GM19023 (cell line): ENCODE results near the gene NAIP.
A peak's percentile ranks its signal among the peaks of the same experiment; 100 is the strongest.
"Not testable (repeated sequence)": the region's sequence is repeated elsewhere in the genome, so short reads cannot be mapped to it uniquely, and the experiment has no call there.

Source experiments
- ATAC-seq: cut with Tn5 transposase; IDR thresholded peaks from one replicate; pipeline ENCODE4 v1.9.1; 2021; ENCODE audit warnings: mild to moderate bottlenecking, moderate library complexity; ENCODE audit not compliant: unreplicated experiment

NAIP gene

GRCh38 chr5:71025289-71025953 is at the start of gene NAIP:
TSS of gene NAIP (minus strand) at chr5:71025339. CDS start at chr5:71012915, 12,424 bp downstream.
- not testable (repeated sequence) for ATAC-seq

- ATAC-seq, result peak; percentile 98
Measured at GRCh38 chr5:71067262-71067928, 42.3 kb upstream of the NAIP start, which contains the start of gene GTF2H2. TSS of gene GTF2H2 (minus strand) at chr5:71067676. CDS start at chr5:71062763, 4,913 bp downstream.

- ATAC-seq, result not testable (repeated sequence)
Measured at GRCh38 chr5:71061322-71061721, 36.2 kb upstream of the NAIP start.

- ATAC-seq, result not testable (repeated sequence)
Measured at GRCh38 chr5:71059426-71059825, 34.3 kb upstream of the NAIP start.

- not testable (repeated sequence) for ATAC-seq
Measured at GRCh38 chr5:71044808-71045207, 19.7 kb upstream of the NAIP start.

- ATAC-seq, result not testable (repeated sequence)
Measured at GRCh38 chr5:71044128-71044527, 19.0 kb upstream of the NAIP start.

GRCh38 chr5:71031046-71031776 is 6.1 kb upstream of the NAIP start:
- ATAC-seq, result not testable (repeated sequence)

- ATAC-seq, result not testable (repeated sequence)
Measured at GRCh38 chr5:71020643-71021042, 4.5 kb downstream of the NAIP start.

- not testable (repeated sequence) for ATAC-seq
Measured at GRCh38 chr5:71018376-71019005, 6.6 kb downstream of the NAIP start.

- no peak for ATAC-seq
Measured at GRCh38 chr5:71014176-71014575, 11.0 kb downstream of the NAIP start.

- ATAC-seq, result no peak
Measured at GRCh38 chr5:71013575-71013974, 11.6 kb downstream of the NAIP start.

GRCh38 chr5:71011194-71011792 is 13.8 kb downstream of the NAIP start:
- ATAC-seq, result no peak

- not testable (repeated sequence) for ATAC-seq
Measured at GRCh38 chr5:71006983-71007382, 18.2 kb downstream of the NAIP start.

GRCh38 chr5:70984882-70985281 is 40.3 kb downstream of the NAIP start:
- not testable (repeated sequence) for ATAC-seq

- not testable (repeated sequence) for ATAC-seq
Measured at GRCh38 chr5:70967220-70967619, 57.9 kb downstream of the NAIP start.

GRCh38 chr5:70964531-70964930 is 60.6 kb downstream of the NAIP start:
- ATAC-seq, result not testable (repeated sequence)

- not testable (repeated sequence) for ATAC-seq
Measured at GRCh38 chr5:70953068-70953467, 72.1 kb downstream of the NAIP start.

GRCh38 chr5:70932560-70932959 is 92.6 kb downstream of the NAIP start:
- not testable (repeated sequence) for ATAC-seq

GRCh38 chr5:70931709-70932368 is 93.3 kb downstream of the NAIP start:
- ATAC-seq, result not testable (repeated sequence)

- peak; percentile 38 for ATAC-seq
Measured at GRCh38 chr5:70925211-70925562, 100.0 kb downstream of the NAIP start.
